Keratinocyte (primary cell): Measurements from ENCODE around the gene LYPD1.

Experiments
- EZH2 ChIP-seq: IDR thresholded peaks from one replicate; pipeline ENCODE4 v1.6.1; 2012; ENCODE audit warnings: inconsistent platforms, mild to moderate bottlenecking, low read length, moderate library complexity
- TF ChIP-seq, protein P1 (sequence below), 3 experiments: IDR thresholded peaks in 1 of 3; conservative IDR thresholded peaks in 1 of 3; optimal IDR thresholded peaks in 1 of 3; 2 replicates in 2 of 3; 3 replicates in 1 of 3; pipeline versions ENCODE3 to v1.5.1; 2011; ENCODE audit warnings: low read length in 3 of 3, mild to moderate bottlenecking in 3 of 3, moderate library complexity in 2 of 3, control low read depth in 1 of 3, inconsistent platforms in 1 of 3; ENCODE audit not compliant: insufficient read depth in 2 of 3; ENCODE audit errors: extremely low read depth in 1 of 3

GRCh38 chr2:132703396-132703795, 33.4 kb upstream of the LYPD1 start:
- no peak for TF ChIP-seq EZH2
- TF ChIP-seq, protein P1, sequence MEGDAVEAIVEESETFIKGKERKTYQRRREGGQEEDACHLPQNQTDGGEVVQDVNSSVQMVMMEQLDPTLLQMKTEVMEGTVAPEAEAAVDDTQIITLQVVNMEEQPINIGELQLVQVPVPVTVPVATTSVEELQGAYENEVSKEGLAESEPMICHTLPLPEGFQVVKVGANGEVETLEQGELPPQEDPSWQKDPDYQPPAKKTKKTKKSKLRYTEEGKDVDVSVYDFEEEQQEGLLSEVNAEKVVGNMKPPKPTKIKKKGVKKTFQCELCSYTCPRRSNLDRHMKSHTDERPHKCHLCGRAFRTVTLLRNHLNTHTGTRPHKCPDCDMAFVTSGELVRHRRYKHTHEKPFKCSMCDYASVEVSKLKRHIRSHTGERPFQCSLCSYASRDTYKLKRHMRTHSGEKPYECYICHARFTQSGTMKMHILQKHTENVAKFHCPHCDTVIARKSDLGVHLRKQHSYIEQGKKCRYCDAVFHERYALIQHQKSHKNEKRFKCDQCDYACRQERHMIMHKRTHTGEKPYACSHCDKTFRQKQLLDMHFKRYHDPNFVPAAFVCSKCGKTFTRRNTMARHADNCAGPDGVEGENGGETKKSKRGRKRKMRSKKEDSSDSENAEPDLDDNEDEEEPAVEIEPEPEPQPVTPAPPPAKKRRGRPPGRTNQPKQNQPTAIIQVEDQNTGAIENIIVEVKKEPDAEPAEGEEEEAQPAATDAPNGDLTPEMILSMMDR (optimal IDR thresholded peaks at IDR 0.05 in 1 of 3, IDR thresholded peaks at IDR 0.05 in 1 of 3, conservative IDR thresholded peaks at IDR 0.05 in 1 of 3; ENCODE audit: extremely low read depth in 1 of 3, insufficient read depth in 2 of 3, low read length in 3 of 3) = no peak
